Left lung (tissue), 10 donors: ENCODE measurements around the gene PAFAH1B2. TPM values are rescaled to one million over a fixed set of nuclear protein-coding genes. Genes with fewer than 3 reads are reported as not detected.

Experiments used
- ATAC-seq: fragments of 200-7000 bp; cut with Tn5 transposase; one replicate; pipeline ENCODE4 v1.9.1; 2020; ENCODE audit warnings: moderate library complexity
- DNase-seq, 4 donors: peaks; one replicate each; pipeline ENCODE4 v3.0.0-alpha.2; 2013 to 2020
- H3K27ac ChIP-seq, 2 donors: fragments of 200-600 bp; sonication (generic) in 1 of 2; one replicate each; pipeline versions ENCODE4 v1.5.0 to v1.8.0; 2020 to 2021
- H3K27me3 ChIP-seq, 2 donors: fragments of 200-600 bp; sonication (generic) in 1 of 2; one replicate each; pipeline versions ENCODE4 v1.5.0 to v1.8.0; 2020 to 2021
- H3K36me3 ChIP-seq, 2 donors: fragments of 200-600 bp; sonication (generic) in 1 of 2; one replicate each; pipeline versions ENCODE4 v1.5.0 to v1.8.0; 2020 to 2021
- H3K4me1 ChIP-seq, 2 donors: fragments of 200-600 bp; one replicate each; pipeline ENCODE4 v1.8.0; 2021
- H3K4me3 ChIP-seq, 2 donors: fragments of 200-600 bp; sonication (generic) in 1 of 2; one replicate each; pipeline versions ENCODE4 v1.5.0 to v1.8.0; 2020 to 2021; ENCODE audit warnings: mild to moderate bottlenecking in 1 of 2
- H3K9me3 ChIP-seq, 2 donors: fragments of 200-600 bp; sonication (generic) in 1 of 2; one replicate each; pipeline versions ENCODE4 v1.5.0 to v1.8.0; 2020 to 2021
- CTCF ChIP-seq, 2 donors: fragments of 200-600 bp; sonication (generic) in 1 of 2; IDR thresholded peaks; one replicate each; pipeline versions ENCODE4 v1.5.0 to v1.8.0; 2021; ENCODE audit warnings: antibody characterized with exemption in 2 of 2
- intact Hi-C, 2 donors: fragments of 100-400 bp; cut with DNase I; formaldehyde crosslinking; loops; one replicate each; pipeline versions ENCODE4 v1.11.2 to v1.14.2; 2022
- polyA plus RNA-seq, 6 donors: library from polyadenylated mRNA; unstranded; fragments of 120-200 nt; gene quantifications; one replicate each; pipeline ENCODE4 v1.2.1, GENCODE V29; 2013; ENCODE audit not compliant: insufficient read length in 6 of 6
- total RNA-seq, 2 donors: library from RNA; stranded (reverse); fragmentation: NEBNext Ultra II Directional; extraction: Animal tissue kit (Norgen Biotek cat#: 25700); gene quantifications; one replicate each; pipeline ENCODE4 v1.2.1, GENCODE V29; 2021
- donor health status: DM: no; HTN: yes; CAD: no.
- donor health status: DM: no; HTN: no; CAD: no.

The PAFAH1B2 gene
- total and polyA plus RNA-seq, 8 donors: 58.9 to 82.3 (median 67.5) TPM

- DNase-seq (peak in 1 of 4 donors; percentile 22), ATAC-seq (no peak)
- intact Hi-C loops: no loop called here
- Histone ChIP-seq H3K4me1 (peaks cover 30 to 63% of the 10 kb centered on the region in 2 donors), H3K27ac (peak overlapping the region; percentile 91 to 97), H3K9me3 (no peaks in the 10 kb centered on the region), H3K4me3 (peak overlapping the region; percentile 74 to 85), H3K27me3 (no peaks in the 10 kb centered on the region), H3K36me3 (no peaks in the 10 kb centered on the region)
- no peak for TF ChIP-seq CTCF (IDR thresholded peaks at IDR 0.05)
These were observed 47.7 kb upstream of the PAFAH1B2 start for GRCh38 chr11:117096201-117096991.

- intact Hi-C loops: no loop called here
- no peak for TF ChIP-seq CTCF (IDR thresholded peaks at IDR 0.05)
- DNase-seq: peak in 1 of 4 donors; percentile 20
These were observed 47.1 kb upstream of the PAFAH1B2 start for GRCh38 chr11:117097014-117097388.

GRCh38 chr11:117097389-117098268 is 46.5 kb upstream of the PAFAH1B2 start:
- TF ChIP-seq CTCF (IDR thresholded peaks at IDR 0.05): no peak
- intact Hi-C loops: no loop called here
- Histone ChIP-seq H3K4me3 (peak overlapping the region; percentile 74 to 85), H3K4me1 (peaks cover 30 to 61% of the 10 kb centered on the region in 2 donors), H3K9me3 (no peaks in the 10 kb centered on the region), H3K27ac (peak overlapping the region; percentile 91 to 97), H3K27me3 (no peaks in the 10 kb centered on the region), H3K36me3 (no peaks in the 10 kb centered on the region)
- ATAC-seq: peak; percentile 4
- DNase-seq: peak; percentile 46 to 91 (median 58)

More at GRCh38 chr11:117097014-117097388, 47.1 kb upstream of the PAFAH1B2 start:
- H3K27me3 ChIP-seq: no peaks in the 10 kb centered on the region
- peaks cover 30 to 63% of the 10 kb centered on the region in 2 donors for H3K4me1 ChIP-seq
- H3K27ac ChIP-seq: peak overlapping the region; percentile 91 to 97
- H3K4me3 ChIP-seq: peak overlapping the region; percentile 74 to 85
- H3K36me3 ChIP-seq: no peaks in the 10 kb centered on the region
- no peaks in the 10 kb centered on the region for H3K9me3 ChIP-seq
- no peak for ATAC-seq

GRCh38 chr11:117098269-117099232 is 45.5 kb upstream of the PAFAH1B2 start, which contains the start of gene SIK3:
Gene SIK3 (minus strand): TSS chr11:117098428. CDS start chr11:117098415, 13 bp downstream.
- peak; percentile 89 for ATAC-seq
- intact Hi-C loops: no loop called here
- TF ChIP-seq CTCF (IDR thresholded peaks at IDR 0.05): peak in 1 of 2 donors; percentile 34

More at GRCh38 chr11:117098269-117099232, 45.5 kb upstream of the PAFAH1B2 start, which contains the start of gene SIK3:
- Histone ChIP-seq H3K36me3 (no peaks in the 10 kb centered on the region), H3K4me3 (peak within 1 kb of the TSS; percentile 74 to 85), H3K4me1 (peaks cover 30 to 52% of the 10 kb centered on the region in 2 donors), H3K27me3 (no peaks in the 10 kb centered on the region), H3K27ac (peak within 1 kb of the TSS; percentile 97), H3K9me3 (no peaks in the 10 kb centered on the region)
- DNase-seq: peak; percentile 92 to 97 (median 96)
